Breast epithelium (tissue), 3 donors: ENCODE results near the gene TOM1L1.

Experiments
- CTCF ChIP-seq, 3 donors: fragments of 450-650 bp; IDR thresholded peaks; one replicate each; pipeline ENCODE4 v1.5.1; 2016 to 2017; ENCODE audit warnings: antibody characterized with exemption in 3 of 3, mild to moderate bottlenecking in 3 of 3, moderate library complexity in 3 of 3
- POLR2A ChIP-seq: fragments of 450-650 bp; IDR thresholded peaks from one replicate; pipeline ENCODE4 v1.6.1; 2016; ENCODE audit warnings: antibody characterized with exemption, mild to moderate bottlenecking, moderate library complexity

GRCh38 chr17:54968262-54968987 lies 67.8 kb downstream of the TOM1L1 start, which contains the start of the genes COX11 and STXBP4:
- TF ChIP-seq POLR2A (peak; percentile 19), CTCF (IDR thresholded peaks at IDR 0.05) (peak in 1 of 3 donors; percentile 3)
